CD4-positive, alpha-beta T cell treated with Interleukin-6 at 100 ng/mL for 8 hours (primary cell): ENCODE measurements around the gene DTNA.
"Not testable (repeated sequence)": the region's sequence is repeated elsewhere in the genome, so short reads cannot be mapped to it uniquely, and the experiment has no call there.

Source experiments
- DNase-seq: peaks from one replicate; pipeline ENCODE4 v3.0.0-alpha.2; 2020; ENCODE audit warnings: mixed read lengths, low spot score

The DTNA gene

GRCh38 chr18:34725737-34726136, 15.6 kb downstream of the DTNA start:
- DNase-seq = not testable (repeated sequence)

DNA sequence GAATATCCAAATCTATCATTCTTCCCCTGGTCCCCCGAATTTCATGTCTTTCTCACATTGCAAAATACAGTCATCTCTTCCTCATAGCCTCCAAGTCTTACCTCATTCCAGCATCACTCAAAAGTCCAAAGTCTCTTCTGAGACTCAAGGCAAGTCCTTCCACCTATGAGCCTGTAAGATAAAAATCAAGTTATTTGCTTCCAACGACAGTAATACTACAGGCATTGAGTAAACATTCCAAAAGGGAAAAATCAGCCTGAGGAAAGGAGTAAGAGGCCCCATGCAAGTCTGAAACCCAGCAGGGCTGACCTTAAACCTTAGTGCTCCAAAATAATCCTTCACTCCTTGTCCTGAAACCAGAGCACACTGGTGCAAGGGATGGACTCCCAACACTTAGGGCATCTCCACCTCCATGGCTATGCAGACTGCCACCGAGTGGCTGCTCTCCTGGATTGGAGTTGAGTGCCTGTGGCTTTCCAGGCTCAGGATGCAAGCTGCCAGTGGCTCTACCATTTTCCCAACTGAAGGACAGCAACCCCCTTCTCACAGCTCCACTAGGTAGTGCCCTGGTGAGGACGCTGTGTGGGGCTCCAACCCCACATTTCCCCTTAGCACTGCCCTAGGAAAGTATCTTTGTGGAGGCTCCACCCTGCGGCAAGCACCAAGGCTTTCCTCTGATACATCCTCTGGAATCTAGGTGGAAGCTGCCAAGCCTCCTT, 16.3 kb downstream of the DTNA start:
- DNase-seq = no peak

GRCh38 chr18:34729264-34729663, 19.2 kb downstream of the DTNA start:
- DNase-seq = no peak

GRCh38 chr18:34729740-34730355, 19.8 kb downstream of the DTNA start:
- DNase-seq = no peak

DNA sequence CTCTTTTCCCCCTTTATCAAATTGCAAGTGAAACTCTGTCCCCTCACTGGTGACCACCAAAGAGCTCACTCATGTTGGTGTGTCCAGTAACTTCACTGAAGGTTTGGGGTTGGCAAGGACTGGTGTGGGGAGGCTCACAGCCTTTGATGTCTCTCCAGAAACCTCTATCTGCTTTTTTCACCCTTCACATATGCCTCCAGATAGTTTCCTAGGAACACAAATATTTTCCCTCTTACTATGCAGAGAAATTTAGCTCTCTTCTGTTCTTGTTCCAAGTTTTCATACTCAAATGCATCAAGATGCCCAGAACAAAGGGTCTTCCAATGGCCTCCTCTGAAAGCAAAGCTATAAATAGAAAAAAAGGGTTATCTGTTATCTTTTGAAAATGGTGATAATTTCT, 20.7 kb downstream of the DTNA start:
- DNase-seq = no peak

DNA sequence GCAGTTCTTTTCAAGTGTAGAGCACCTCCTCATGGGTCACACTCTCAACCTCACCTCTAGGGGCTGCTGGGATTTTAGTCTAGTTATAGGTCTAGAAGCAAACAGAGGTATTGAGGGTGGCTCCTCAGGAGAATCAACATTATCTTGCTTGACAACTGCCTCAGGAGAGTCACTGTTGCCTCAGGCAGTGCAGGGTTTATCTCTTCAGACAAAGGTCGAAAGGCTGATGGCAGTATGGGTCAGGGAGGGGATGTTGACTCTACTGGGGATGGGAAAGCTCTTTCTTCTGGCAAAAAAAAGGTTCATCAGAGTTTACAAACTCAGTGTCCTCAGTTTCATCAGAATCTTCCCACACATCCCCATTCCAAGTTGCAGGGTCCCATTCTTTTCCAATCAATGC, 24.0 kb downstream of the DTNA start:
- no peak for DNase-seq

GRCh38 chr18:34734526-34734925, 24.4 kb downstream of the DTNA start:
- not testable (repeated sequence) for DNase-seq

DNA sequence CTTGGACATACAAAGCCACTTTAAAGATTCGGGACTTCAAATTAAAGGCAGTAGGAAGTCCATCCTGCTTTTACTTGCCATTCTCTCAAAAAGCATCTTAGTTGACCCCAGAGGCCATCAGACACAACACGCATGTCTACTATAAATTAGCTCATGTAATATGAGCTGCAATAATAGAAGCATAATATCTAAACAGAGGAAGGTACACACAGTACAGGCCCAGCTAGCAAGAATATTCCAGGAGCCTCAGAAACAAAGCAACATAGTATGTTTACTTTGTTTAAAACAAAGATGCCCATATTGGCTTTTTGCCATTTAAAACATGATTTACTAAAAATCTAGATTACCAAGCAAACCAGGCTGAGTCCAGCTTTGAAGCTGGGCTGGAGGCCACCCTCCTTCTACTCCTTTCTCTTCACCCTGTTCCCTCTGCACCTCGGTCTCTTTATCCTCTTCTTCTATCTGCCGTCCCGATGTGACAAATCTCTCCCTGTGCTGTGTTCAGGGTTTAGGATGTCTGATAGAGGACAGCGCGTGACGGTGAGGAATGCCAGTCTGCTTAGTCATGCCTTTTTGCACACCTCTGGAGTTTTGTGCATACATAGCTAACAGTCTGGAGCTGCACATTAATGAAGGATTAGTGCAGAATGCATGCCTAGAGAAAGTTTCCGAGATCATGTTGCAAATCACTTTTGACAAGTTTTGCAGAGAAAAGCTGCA, 28.2 kb downstream of the DTNA start:
- no peak for DNase-seq

DNA sequence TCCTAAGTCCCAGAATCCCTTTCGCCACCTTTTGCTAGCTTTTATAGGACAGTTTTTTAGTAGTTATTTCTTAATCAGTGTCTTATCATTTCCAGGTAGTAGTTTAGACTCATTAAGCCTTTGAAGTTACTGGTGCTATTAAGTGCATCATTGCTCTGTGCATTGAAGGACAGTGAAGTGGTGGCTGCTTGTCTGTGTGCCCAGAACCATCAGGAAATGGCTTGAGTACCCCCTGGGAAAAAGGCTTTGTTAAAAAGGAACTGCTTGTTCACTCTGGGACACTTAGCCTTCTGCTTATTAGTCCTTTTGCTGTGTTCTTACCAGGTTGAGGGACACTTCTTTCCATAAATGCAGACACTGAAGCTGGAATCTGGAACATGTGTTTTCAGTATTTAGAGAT, 30.0 kb downstream of the DTNA start:
- no peak for DNase-seq

- no peak for DNase-seq
Measured at GRCh38 chr18:34740724-34741123, 30.6 kb downstream of the DTNA start.

GRCh38 chr18:34741401-34741800, 31.3 kb downstream of the DTNA start:
- DNase-seq = no peak

- DNase-seq = no peak
Measured at GRCh38 chr18:34742891-34743341, 32.8 kb downstream of the DTNA start.

DNA sequence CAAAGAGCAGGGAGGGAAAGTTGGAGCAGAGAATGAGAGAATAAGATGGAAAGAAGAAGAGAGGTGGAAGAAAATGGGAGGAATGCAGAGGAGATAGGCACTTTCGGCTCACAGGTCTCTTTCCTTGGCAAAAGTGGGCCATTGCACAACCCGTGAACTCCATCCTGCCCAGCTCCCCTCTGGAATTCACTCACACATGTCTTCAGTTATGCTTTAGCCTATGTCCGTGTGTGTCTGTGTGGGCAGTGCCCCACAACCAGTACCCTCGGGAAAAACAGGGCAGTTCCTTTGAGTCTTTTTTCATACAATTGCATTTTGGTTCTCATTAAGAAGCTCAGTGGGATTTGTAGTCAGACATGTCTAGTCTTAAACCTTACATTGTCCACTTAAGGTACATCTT, 34.5 kb downstream of the DTNA start:
- DNase-seq = no peak

GRCh38 chr18:34746614-34747013, 36.5 kb downstream of the DTNA start:
- DNase-seq = no peak

DNA sequence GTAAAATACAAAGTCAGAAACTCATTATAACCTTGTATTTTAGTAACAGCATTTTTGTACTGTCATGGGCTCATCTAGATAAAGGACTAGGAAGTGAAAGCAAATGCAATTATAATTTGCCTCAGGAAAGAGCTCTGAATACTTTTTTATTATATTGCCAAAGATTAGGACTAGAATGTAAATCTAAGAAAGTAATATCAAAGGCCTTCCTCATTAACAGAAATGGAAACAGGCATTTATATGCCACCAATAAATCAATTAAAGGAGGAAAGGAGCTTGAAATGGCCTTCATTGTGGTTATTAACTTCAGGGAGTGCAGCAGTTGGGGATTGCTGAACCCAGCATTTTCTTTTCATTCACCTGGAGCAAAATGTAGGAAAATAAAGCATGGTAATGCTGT, 39.6 kb downstream of the DTNA start:
- DNase-seq = no peak

- DNase-seq = no peak
Measured at GRCh38 chr18:34752056-34752455, 42.0 kb downstream of the DTNA start.

GRCh38 chr18:34754300-34754699, 44.2 kb downstream of the DTNA start:
- no peak for DNase-seq

GRCh38 chr18:34757666-34758065, 47.6 kb downstream of the DTNA start:
- no peak for DNase-seq

GRCh38 chr18:34758378-34758948, 48.4 kb downstream of the DTNA start:
- DNase-seq = no peak

- no peak for DNase-seq
Measured at GRCh38 chr18:34760444-34760843, 50.3 kb downstream of the DTNA start.

- no peak for DNase-seq
Measured at GRCh38 chr18:34764451-34764850, 54.4 kb downstream of the DTNA start.

DNA sequence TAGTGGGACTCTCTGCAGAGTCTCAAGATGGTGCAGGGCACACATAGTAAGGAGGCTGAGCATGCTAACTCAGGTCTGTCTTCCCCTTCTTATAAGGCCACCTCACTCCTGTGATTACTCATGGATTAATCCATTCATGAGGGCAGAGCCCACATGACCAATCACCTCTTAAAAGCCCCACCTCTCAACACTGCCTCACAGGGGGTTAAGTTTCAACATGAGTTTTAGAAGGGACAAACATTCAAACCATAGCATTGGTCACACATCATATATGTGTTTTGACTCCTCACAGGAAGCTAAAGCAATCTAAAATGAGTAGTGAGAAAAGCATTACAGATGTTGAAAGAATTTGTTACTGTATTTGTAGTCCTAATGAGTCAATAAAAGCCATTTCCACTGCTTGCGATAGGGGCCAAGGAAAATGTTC, 57.5 kb downstream of the DTNA start:
- no peak for DNase-seq

GRCh38 chr18:34771958-34772357, 61.9 kb downstream of the DTNA start:
- no peak for DNase-seq
